ENCODE results near the gene PALMD.
A peak's percentile ranks its signal among the peaks of the same experiment; 100 is the strongest.

Gene PALMD, protein sequence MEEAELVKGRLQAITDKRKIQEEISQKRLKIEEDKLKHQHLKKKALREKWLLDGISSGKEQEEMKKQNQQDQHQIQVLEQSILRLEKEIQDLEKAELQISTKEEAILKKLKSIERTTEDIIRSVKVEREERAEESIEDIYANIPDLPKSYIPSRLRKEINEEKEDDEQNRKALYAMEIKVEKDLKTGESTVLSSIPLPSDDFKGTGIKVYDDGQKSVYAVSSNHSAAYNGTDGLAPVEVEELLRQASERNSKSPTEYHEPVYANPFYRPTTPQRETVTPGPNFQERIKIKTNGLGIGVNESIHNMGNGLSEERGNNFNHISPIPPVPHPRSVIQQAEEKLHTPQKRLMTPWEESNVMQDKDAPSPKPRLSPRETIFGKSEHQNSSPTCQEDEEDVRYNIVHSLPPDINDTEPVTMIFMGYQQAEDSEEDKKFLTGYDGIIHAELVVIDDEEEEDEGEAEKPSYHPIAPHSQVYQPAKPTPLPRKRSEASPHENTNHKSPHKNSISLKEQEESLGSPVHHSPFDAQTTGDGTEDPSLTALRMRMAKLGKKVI

DNA sequence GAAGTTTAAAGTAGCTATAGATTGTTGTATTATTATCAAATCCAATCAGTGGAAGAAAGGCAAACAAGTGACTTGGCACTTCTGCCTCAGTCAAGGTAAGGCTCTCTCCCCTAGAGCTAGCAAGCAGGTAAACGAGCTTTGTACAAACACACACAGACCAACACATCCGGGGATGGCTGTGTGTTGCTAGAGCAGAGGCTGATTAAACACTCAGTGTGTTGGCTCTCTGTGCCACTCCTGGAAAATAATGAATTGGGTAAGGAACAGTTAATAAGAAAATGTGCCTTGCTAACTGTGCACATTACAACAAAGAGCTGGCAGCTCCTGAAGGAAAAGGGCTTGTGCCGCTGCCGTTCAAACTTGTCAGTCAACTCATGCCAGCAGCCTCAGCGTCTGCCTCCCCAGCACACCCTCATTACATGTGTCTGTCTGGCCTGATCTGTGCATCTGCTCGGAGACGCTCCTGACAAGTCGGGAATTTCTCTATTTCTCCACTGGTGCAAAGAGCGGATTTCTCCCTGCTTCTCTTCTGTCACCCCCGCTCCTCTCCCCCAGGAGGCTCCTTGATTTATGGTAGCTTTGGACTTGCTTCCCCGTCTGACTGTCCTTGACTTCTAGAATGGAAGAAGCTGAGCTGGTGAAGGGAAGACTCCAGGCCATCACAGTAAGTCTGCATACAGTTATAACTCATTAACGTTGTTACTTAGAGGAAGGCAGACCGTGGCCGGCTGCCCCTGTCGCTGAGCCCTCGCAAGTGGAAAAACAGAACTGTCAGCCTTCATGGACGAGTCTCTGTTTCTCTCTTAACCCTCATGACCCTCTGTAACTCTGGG lies at the start of gene PALMD:
Gene PALMD (plus strand): TSS at position 415 of the 833 bp plus-strand sequence. CDS start 205 bp downstream, at position 620.
- Histone ChIP-seq H3K4me1 (ENCODE audit: control insufficient read depth, insufficient read depth, low read length) (peaks cover 13% of the 10 kb centered on the region), H3K4me3 (ENCODE audit: low read length) (peak within 1 kb of the TSS; percentile 29), H3K36me3 (ENCODE audit: control insufficient read depth, insufficient read depth, low read length) (no peaks in the 10 kb centered on the region), H3K27me3 (ENCODE audit: control insufficient read depth, insufficient read depth, low read length) (no peaks in the 10 kb centered on the region), H3K9ac (ENCODE audit: low read length) (peak within 1 kb of the TSS; percentile 59), H3K9me3 (ENCODE audit: control insufficient read depth, low read length) (no peaks in the 10 kb centered on the region)

- Histone ChIP-seq H3K4me1 (ENCODE audit: control insufficient read depth, insufficient read depth, low read length) (no peaks in the 10 kb centered on the region), H3K9ac (ENCODE audit: low read length) (no peak overlapping the region), H3K36me3 (ENCODE audit: control insufficient read depth, insufficient read depth, low read length) (no peaks in the 10 kb centered on the region), H3K4me3 (ENCODE audit: low read length) (no peak overlapping the region), H3K27me3 (ENCODE audit: control insufficient read depth, insufficient read depth, low read length) (no peaks in the 10 kb centered on the region), H3K9me3 (ENCODE audit: control insufficient read depth, low read length) (no peaks in the 10 kb centered on the region)
These were observed 47.0 kb upstream of the PALMD start for GRCh38 chr1:99598738-99599411.

GRCh38 chr1:99599678-99600175 lies 46.2 kb upstream of the PALMD start:
- H3K27me3 ChIP-seq (ENCODE audit: control insufficient read depth, insufficient read depth, low read length): no peaks in the 10 kb centered on the region
- H3K36me3 ChIP-seq (ENCODE audit: control insufficient read depth, insufficient read depth, low read length): no peaks in the 10 kb centered on the region
- H3K9ac ChIP-seq (ENCODE audit: low read length): no peak overlapping the region
- H3K4me1 ChIP-seq (ENCODE audit: control insufficient read depth, insufficient read depth, low read length): no peaks in the 10 kb centered on the region
- H3K9me3 ChIP-seq (ENCODE audit: control insufficient read depth, low read length): no peaks in the 10 kb centered on the region
- no peak overlapping the region for H3K4me3 ChIP-seq (ENCODE audit: low read length)

GRCh38 chr1:99600782-99601181 lies 45.1 kb upstream of the PALMD start:
- no peaks in the 10 kb centered on the region for H3K4me1 ChIP-seq (ENCODE audit: control insufficient read depth, insufficient read depth, low read length)
- no peaks in the 10 kb centered on the region for H3K9me3 ChIP-seq (ENCODE audit: control insufficient read depth, low read length)
- no peaks in the 10 kb centered on the region for H3K27me3 ChIP-seq (ENCODE audit: control insufficient read depth, insufficient read depth, low read length)
- no peak overlapping the region for H3K9ac ChIP-seq (ENCODE audit: low read length)
- H3K36me3 ChIP-seq (ENCODE audit: control insufficient read depth, insufficient read depth, low read length): no peaks in the 10 kb centered on the region
- no peak overlapping the region for H3K4me3 ChIP-seq (ENCODE audit: low read length)

GRCh38 chr1:99601208-99601607 lies 44.7 kb upstream of the PALMD start:
- no peaks in the 10 kb centered on the region for H3K9me3 ChIP-seq (ENCODE audit: control insufficient read depth, low read length)
- H3K9ac ChIP-seq (ENCODE audit: low read length): no peak overlapping the region
- no peaks in the 10 kb centered on the region for H3K4me1 ChIP-seq (ENCODE audit: control insufficient read depth, insufficient read depth, low read length)
- no peak overlapping the region for H3K4me3 ChIP-seq (ENCODE audit: low read length)
- H3K36me3 ChIP-seq (ENCODE audit: control insufficient read depth, insufficient read depth, low read length): no peaks in the 10 kb centered on the region
- H3K27me3 ChIP-seq (ENCODE audit: control insufficient read depth, insufficient read depth, low read length): no peaks in the 10 kb centered on the region

DNA sequence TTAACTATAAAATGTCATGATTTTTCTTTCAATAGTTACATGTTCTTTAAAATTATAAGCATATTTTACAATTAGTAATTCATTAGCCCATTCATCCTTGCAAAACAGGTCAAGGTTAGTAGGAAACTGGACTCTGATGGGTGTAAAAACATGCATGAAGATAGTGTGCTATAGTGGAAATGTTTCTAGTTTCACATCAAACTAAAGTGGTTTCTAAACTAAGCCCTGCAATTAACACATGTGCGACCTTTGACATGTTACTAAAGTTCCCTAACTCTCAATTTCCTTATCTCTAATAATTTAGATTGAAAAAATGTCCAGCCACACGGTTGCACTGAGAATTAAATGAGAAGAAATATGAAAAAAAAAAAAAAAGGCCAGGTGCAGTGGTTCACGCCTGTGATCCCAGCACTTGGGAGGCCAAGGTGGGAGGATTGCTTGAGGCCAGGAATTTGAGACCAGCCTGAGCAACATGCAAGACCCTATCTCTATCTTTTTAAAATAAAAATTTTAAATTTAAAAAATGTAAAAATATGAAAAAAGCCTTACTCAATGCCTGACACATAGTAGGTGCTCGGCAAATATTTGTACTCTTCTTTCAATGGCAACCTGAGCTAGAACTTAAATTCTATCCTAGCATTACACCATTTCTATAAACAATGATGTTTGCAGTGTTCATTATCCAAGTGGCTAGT lies 44.1 kb upstream of the PALMD start:
- H3K36me3 ChIP-seq (ENCODE audit: control insufficient read depth, insufficient read depth, low read length): no peaks in the 10 kb centered on the region
- H3K4me3 ChIP-seq (ENCODE audit: low read length): no peak overlapping the region
- no peaks in the 10 kb centered on the region for H3K27me3 ChIP-seq (ENCODE audit: control insufficient read depth, insufficient read depth, low read length)
- H3K9me3 ChIP-seq (ENCODE audit: control insufficient read depth, low read length): no peaks in the 10 kb centered on the region
- H3K9ac ChIP-seq (ENCODE audit: low read length): no peak overlapping the region
- H3K4me1 ChIP-seq (ENCODE audit: control insufficient read depth, insufficient read depth, low read length): no peaks in the 10 kb centered on the region

- no peak overlapping the region for H3K4me3 ChIP-seq (ENCODE audit: low read length)
- no peaks in the 10 kb centered on the region for H3K36me3 ChIP-seq (ENCODE audit: control insufficient read depth, insufficient read depth, low read length)
- H3K9ac ChIP-seq (ENCODE audit: low read length): no peak overlapping the region
- no peaks in the 10 kb centered on the region for H3K4me1 ChIP-seq (ENCODE audit: control insufficient read depth, insufficient read depth, low read length)
- no peaks in the 10 kb centered on the region for H3K27me3 ChIP-seq (ENCODE audit: control insufficient read depth, insufficient read depth, low read length)
- no peaks in the 10 kb centered on the region for H3K9me3 ChIP-seq (ENCODE audit: control insufficient read depth, low read length)
These were observed 43.4 kb upstream of the PALMD start for GRCh38 chr1:99602404-99602969.

DNA sequence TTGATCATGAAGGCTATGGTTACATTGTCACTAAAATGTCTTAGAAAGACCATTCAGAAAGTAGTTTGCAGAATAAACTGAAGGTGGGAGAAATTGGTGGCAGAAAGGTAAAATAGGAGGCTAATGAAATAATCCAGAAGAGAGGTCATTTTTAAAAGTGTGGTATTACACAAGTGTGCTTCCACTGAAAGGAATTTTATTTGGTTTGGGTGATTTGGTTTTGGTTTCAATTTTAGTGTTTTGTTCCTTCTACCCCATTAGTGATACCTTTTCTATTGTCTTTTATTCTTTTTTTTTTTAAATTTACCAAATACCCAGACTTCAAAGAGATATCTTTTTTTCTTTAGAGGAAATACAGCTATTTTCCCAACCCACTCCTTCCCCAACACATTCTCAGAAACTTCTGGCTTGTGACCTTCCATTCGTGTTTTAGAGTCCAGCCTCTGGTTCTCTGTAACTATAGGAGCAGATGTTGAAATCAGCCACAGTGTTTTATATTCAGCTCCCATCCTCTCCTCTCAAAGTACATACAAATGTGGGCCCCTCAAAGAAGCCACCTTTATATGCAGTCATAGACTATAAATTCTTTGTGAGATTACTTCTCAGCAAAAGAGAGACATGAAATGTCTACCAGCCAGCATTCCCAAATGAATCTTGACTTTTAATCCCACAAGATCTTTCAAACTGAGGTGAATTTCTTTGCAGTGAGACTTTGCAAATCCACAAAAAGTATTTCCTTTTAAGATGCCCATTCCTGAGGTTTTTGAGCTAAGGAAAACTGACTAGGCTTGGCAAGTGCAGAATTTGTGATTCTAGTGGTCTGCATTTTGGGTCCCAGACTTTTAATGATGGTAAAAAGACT lies 42.0 kb upstream of the PALMD start:
- H3K4me3 ChIP-seq (ENCODE audit: low read length): no peak overlapping the region
- no peaks in the 10 kb centered on the region for H3K27me3 ChIP-seq (ENCODE audit: control insufficient read depth, insufficient read depth, low read length)
- no peak overlapping the region for H3K9ac ChIP-seq (ENCODE audit: low read length)
- no peaks in the 10 kb centered on the region for H3K4me1 ChIP-seq (ENCODE audit: control insufficient read depth, insufficient read depth, low read length)
- no peaks in the 10 kb centered on the region for H3K36me3 ChIP-seq (ENCODE audit: control insufficient read depth, insufficient read depth, low read length)
- H3K9me3 ChIP-seq (ENCODE audit: control insufficient read depth, low read length): no peaks in the 10 kb centered on the region

DNA sequence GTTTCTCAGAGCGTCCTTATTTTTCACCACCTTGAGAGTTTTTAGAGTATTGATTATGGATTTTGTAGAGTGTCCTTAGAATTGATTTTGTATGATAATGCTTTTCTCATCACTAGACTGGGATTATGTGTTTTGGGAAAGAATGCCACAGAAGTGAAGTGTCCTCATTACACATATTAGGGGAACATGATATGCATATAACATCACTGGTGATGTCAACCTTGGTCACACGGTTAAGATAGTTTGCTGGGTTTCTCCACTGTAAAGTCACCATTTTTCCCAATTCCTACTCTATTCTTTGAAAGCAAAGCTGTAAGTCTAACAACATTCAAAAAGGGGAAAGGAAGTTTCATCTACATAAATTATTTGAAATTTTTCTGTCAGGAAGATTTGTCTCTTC lies 39.6 kb upstream of the PALMD start:
- no peak overlapping the region for H3K4me3 ChIP-seq (ENCODE audit: low read length)
- no peaks in the 10 kb centered on the region for H3K9me3 ChIP-seq (ENCODE audit: control insufficient read depth, low read length)
- no peaks in the 10 kb centered on the region for H3K36me3 ChIP-seq (ENCODE audit: control insufficient read depth, insufficient read depth, low read length)
- no peak overlapping the region for H3K9ac ChIP-seq (ENCODE audit: low read length)
- H3K4me1 ChIP-seq (ENCODE audit: control insufficient read depth, insufficient read depth, low read length): no peaks in the 10 kb centered on the region
- no peaks in the 10 kb centered on the region for H3K27me3 ChIP-seq (ENCODE audit: control insufficient read depth, insufficient read depth, low read length)

GRCh38 chr1:99607590-99607989 lies 38.3 kb upstream of the PALMD start:
- H3K4me3 ChIP-seq (ENCODE audit: low read length): no peak overlapping the region
- H3K9ac ChIP-seq (ENCODE audit: low read length): no peak overlapping the region
- no peaks in the 10 kb centered on the region for H3K36me3 ChIP-seq (ENCODE audit: control insufficient read depth, insufficient read depth, low read length)
- H3K27me3 ChIP-seq (ENCODE audit: control insufficient read depth, insufficient read depth, low read length): no peaks in the 10 kb centered on the region
- no peaks in the 10 kb centered on the region for H3K9me3 ChIP-seq (ENCODE audit: control insufficient read depth, low read length)
- no peaks in the 10 kb centered on the region for H3K4me1 ChIP-seq (ENCODE audit: control insufficient read depth, insufficient read depth, low read length)

All from mucosa of stomach (tissue), 1 donor.